DOHH2 (cell line): ENCODE measurements around the gene ARNT2.

ENCODE experiments used
- H3F3A ChIP-seq: fragments of 200-600 bp; sonication (generic), shearing (Covaris generic); 2 replicates; pipeline ENCODE4 v1.6.0; 2016; ENCODE audit warnings: antibody characterized with exemption, mild to moderate bottlenecking; ENCODE audit not compliant: control insufficient read depth, insufficient read depth
- H3K27ac ChIP-seq: fragments of 200-600 bp; sonication (generic); 2 replicates; pipeline ENCODE4 v1.5.1; 2014; ENCODE audit warnings: low read depth, mild to moderate bottlenecking, low read length, moderate library complexity
- H3K27me3 ChIP-seq: fragments of 200-600 bp; sonication (generic); 2 replicates; pipeline ENCODE4 v1.6.1; 2014; ENCODE audit warnings: mild to moderate bottlenecking, low read length, mixed read lengths; ENCODE audit not compliant: control insufficient read depth
- H3K36me3 ChIP-seq: fragments of 200-600 bp; sonication (generic); 2 replicates; pipeline ENCODE4 v1.6.1; 2014; ENCODE audit warnings: mild to moderate bottlenecking, low read length, moderate library complexity, mixed read lengths; ENCODE audit not compliant: control insufficient read depth
- H3K4me1 ChIP-seq: fragments of 200-600 bp; sonication (generic); 2 replicates; pipeline ENCODE4 v1.6.1; 2014; ENCODE audit warnings: mild to moderate bottlenecking, low read length, mixed read lengths; ENCODE audit not compliant: control insufficient read depth
- H3K4me2 ChIP-seq: fragments of 200-600 bp; sonication (generic); 2 replicates; pipeline ENCODE4 v1.6.0; 2014; ENCODE audit warnings: mild to moderate bottlenecking, low read length, moderate library complexity
- H3K4me3 ChIP-seq: fragments of 200-600 bp; sonication (generic); 2 replicates; pipeline ENCODE4 v1.5.1; 2014; ENCODE audit warnings: mild to moderate bottlenecking, low read length, mixed read lengths
- H3K79me2 ChIP-seq: fragments of 200-600 bp; sonication (generic); 2 replicates; pipeline ENCODE4 v1.6.1; 2014; ENCODE audit warnings: mild to moderate bottlenecking, low read length, mixed read lengths; ENCODE audit not compliant: control insufficient read depth
- H3K9me2 ChIP-seq: fragments of 200-600 bp; sonication (generic); replicated peaks from 2 replicates; pipeline ENCODE4 v1.6.1; 2014; ENCODE audit warnings: mild to moderate bottlenecking, low read length, mixed read lengths; ENCODE audit not compliant: control insufficient read depth
- H3K9me3 ChIP-seq: fragments of 200-600 bp; sonication (generic); 2 replicates; pipeline ENCODE4 v1.6.1; 2014; ENCODE audit warnings: antibody characterized with exemption, low read length, mixed read lengths; ENCODE audit not compliant: control insufficient read depth, insufficient read depth
- H4K20me1 ChIP-seq: fragments of 200-600 bp; sonication (generic); 2 replicates; pipeline ENCODE4 v1.6.0; 2014; ENCODE audit warnings: low read depth, mild to moderate bottlenecking, antibody characterized with exemption, low read length, moderate library complexity; ENCODE audit not compliant: control insufficient read depth, insufficient read depth
- CTCF ChIP-seq: fragments of 200-600 bp; sonication (generic); IDR thresholded peaks from one replicate; pipeline ENCODE4 v1.5.1; 2014; ENCODE audit warnings: antibody characterized with exemption, mild to moderate bottlenecking, low read depth, low read length; ENCODE audit not compliant: poor library complexity, severe bottlenecking
- EZH2phosphoT487 ChIP-seq: fragments of 200-600 bp; sonication (generic); IDR thresholded peaks from 2 replicates; pipeline ENCODE4 v1.6.1; 2017; ENCODE audit warnings: borderline replicate concordance, mild to moderate bottlenecking, antibody characterized with exemption, low read length, moderate library complexity, mixed read lengths

The ARNT2 gene

GRCh38 chr15:80636675-80637074, 232.5 kb downstream of the ARNT2 start:
- Histone ChIP-seq H4K20me1 (no peaks in the 10 kb centered on the region), H3K9me3 (no peaks in the 10 kb centered on the region), H3K4me1 (no peaks in the 10 kb centered on the region), H3K9me2 (no peaks in the 10 kb centered on the region), H3K4me2 (no peak overlapping the region), H3K27ac (no peak overlapping the region), H3K27me3 (peaks cover 4% of the 10 kb centered on the region; the same call in 1 of the 2 replicates), H3K79me2 (no peaks in the 10 kb centered on the region), H3F3A (no peaks in the 10 kb centered on the region), H3K36me3 (no peaks in the 10 kb centered on the region), H3K4me3 (no peak overlapping the region)
- TF ChIP-seq EZH2phosphoT487: no peak
- no peak for TF ChIP-seq CTCF

- TF ChIP-seq EZH2phosphoT487: no peak
- TF ChIP-seq CTCF: no peak
Measured at GRCh38 chr15:80637747-80638146, 233.6 kb downstream of the ARNT2 start.

GRCh38 chr15:80638553-80639167, 234.5 kb downstream of the ARNT2 start:
- Histone ChIP-seq H3K4me1 (no peaks in the 10 kb centered on the region), H3F3A (no peaks in the 10 kb centered on the region), H3K36me3 (no peaks in the 10 kb centered on the region), H3K9me2 (no peaks in the 10 kb centered on the region), H3K27me3 (peaks cover 2% of the 10 kb centered on the region; the same call in 1 of the 2 replicates), H3K4me3 (no peak overlapping the region), H3K79me2 (no peaks in the 10 kb centered on the region), H3K9me3 (no peaks in the 10 kb centered on the region), H3K4me2 (no peak overlapping the region), H4K20me1 (no peaks in the 10 kb centered on the region), H3K27ac (no peak overlapping the region)
- no peak for TF ChIP-seq CTCF
- no peak for TF ChIP-seq EZH2phosphoT487

More at GRCh38 chr15:80637747-80638146, 233.6 kb downstream of the ARNT2 start:
- Histone ChIP-seq H3K9me3 (no peaks in the 10 kb centered on the region), H3K27me3 (peaks cover 4% of the 10 kb centered on the region; the same call in 1 of the 2 replicates), H3F3A (no peaks in the 10 kb centered on the region), H3K79me2 (no peaks in the 10 kb centered on the region), H3K9me2 (no peaks in the 10 kb centered on the region), H3K36me3 (no peaks in the 10 kb centered on the region), H4K20me1 (no peaks in the 10 kb centered on the region), H3K27ac (no peak overlapping the region), H3K4me1 (no peaks in the 10 kb centered on the region), H3K4me3 (no peak overlapping the region), H3K4me2 (no peak overlapping the region)
